Testis (tissue), 2 donors: ENCODE data around the gene C19orf47.

Source experiments
- CTCF ChIP-seq, 3 experiments: fragments of 450-650 bp in 2 of 3; fragments of 200-600 bp in 1 of 3; sonication (generic) in 1 of 3; IDR thresholded peaks; one replicate each; pipeline ENCODE4 v1.5.1; 2016 to 2019; ENCODE audit warnings: antibody characterized with exemption in 3 of 3, mild to moderate bottlenecking in 2 of 3, moderate library complexity in 1 of 3
- POLR2A ChIP-seq: fragments of 450-650 bp; IDR thresholded peaks from one replicate; pipeline ENCODE4 v1.6.1; 2017; ENCODE audit warnings: antibody characterized with exemption, mild to moderate bottlenecking, moderate library complexity

- no peak for TF ChIP-seq CTCF (IDR thresholded peaks at IDR 0.05)
- TF ChIP-seq POLR2A = no peak
These were observed 67.5 kb downstream of the C19orf47 start for GRCh38 chr19:40280608-40281221.
